ENCODE data around the gene SFMBT1. TPM values are rescaled to one million over a fixed set of nuclear protein-coding genes. Genes with fewer than 3 reads are reported as not detected.

SFMBT1 gene
- total RNA-seq, 2 donors from 2014 or later, result 16.7 to 17.4 TPM

- Histone ChIP-seq H3K27me3 (no peaks in the 10 kb centered on the region), H3K4me1 (no peaks in the 10 kb centered on the region), H3K4me3 (no peak overlapping the region), H3K27ac (no peak overlapping the region), H3K36me3 (no peaks in the 10 kb centered on the region), H3K9me3 (no peaks in the 10 kb centered on the region)
- TF ChIP-seq CTCF (IDR thresholded peaks at IDR 0.05), result no peak
- no peak for DNase-seq (ENCODE audit: low spot score)
Measured at GRCh38 chr3:52870471-52870870, 175.4 kb downstream of the SFMBT1 start.

- Histone ChIP-seq H3K27me3 (no peaks in the 10 kb centered on the region), H3K36me3 (peaks cover 4% of the 10 kb centered on the region)
- DNase-seq (ENCODE audit: low spot score), result no peak
Measured at GRCh38 chr3:52866427-52866826, 179.4 kb downstream of the SFMBT1 start.

GRCh38 chr3:52865994-52866393 lies 179.9 kb downstream of the SFMBT1 start:
- Histone ChIP-seq H3K27me3 (no peaks in the 10 kb centered on the region), H3K4me3 (no peak overlapping the region), H3K9me3 (no peaks in the 10 kb centered on the region), H3K27ac (no peak overlapping the region), H3K4me1 (no peaks in the 10 kb centered on the region), H3K36me3 (peaks cover 4% of the 10 kb centered on the region)
- no peak for TF ChIP-seq CTCF (IDR thresholded peaks at IDR 0.05)
- no peak for DNase-seq (ENCODE audit: low spot score)

More at GRCh38 chr3:52866427-52866826, 179.4 kb downstream of the SFMBT1 start:
- no peak overlapping the region for H3K27ac ChIP-seq
- H3K4me3 ChIP-seq, result no peak overlapping the region
- no peaks in the 10 kb centered on the region for H3K9me3 ChIP-seq
- TF ChIP-seq CTCF (IDR thresholded peaks at IDR 0.05), result no peak
- no peaks in the 10 kb centered on the region for H3K4me1 ChIP-seq

GRCh38 chr3:52860424-52860768 lies 185.5 kb downstream of the SFMBT1 start:
- no peaks in the 10 kb centered on the region for H3K4me1 ChIP-seq
- TF ChIP-seq CTCF (IDR thresholded peaks at IDR 0.05), result no peak
- H3K36me3 ChIP-seq, result peaks cover 4% of the 10 kb centered on the region
- H3K9me3 ChIP-seq, result no peaks in the 10 kb centered on the region
- no peak overlapping the region for H3K27ac ChIP-seq
- no peaks in the 10 kb centered on the region for H3K27me3 ChIP-seq
- H3K4me3 ChIP-seq, result no peak overlapping the region
- DNase-seq (ENCODE audit: low spot score), result no peak

GRCh38 chr3:52859686-52860423 lies 186.0 kb downstream of the SFMBT1 start:
- no peaks in the 10 kb centered on the region for H3K4me1 ChIP-seq
- no peaks in the 10 kb centered on the region for H3K9me3 ChIP-seq
- no peak for DNase-seq (ENCODE audit: low spot score)
- TF ChIP-seq CTCF (IDR thresholded peaks at IDR 0.05), result no peak
- H3K36me3 ChIP-seq, result peaks cover 4% of the 10 kb centered on the region
- no peak overlapping the region for H3K27ac ChIP-seq
- no peaks in the 10 kb centered on the region for H3K27me3 ChIP-seq
- no peak overlapping the region for H3K4me3 ChIP-seq

- H3K9me3 ChIP-seq, result no peaks in the 10 kb centered on the region
- H3K27ac ChIP-seq, result no peak overlapping the region
- no peak for DNase-seq (ENCODE audit: low spot score)
- peaks cover 3% of the 10 kb centered on the region for H3K36me3 ChIP-seq
- H3K27me3 ChIP-seq, result no peaks in the 10 kb centered on the region
- H3K4me3 ChIP-seq, result no peak overlapping the region
- no peaks in the 10 kb centered on the region for H3K4me1 ChIP-seq
- no peak for TF ChIP-seq CTCF (IDR thresholded peaks at IDR 0.05)
Measured at GRCh38 chr3:52857864-52858263, 188.0 kb downstream of the SFMBT1 start.

Data from right atrium auricular region (tissue), 2 donors.